ENCODE data around the gene NEXN.

GRCh38 chr1:77882411-77882810 is 6.0 kb upstream of the NEXN start:
- TF ChIP-seq CTCF (IDR thresholded peaks at IDR 0.05) = no peak
- no peak for TF ChIP-seq EP300 (IDR thresholded peaks at IDR 0.05)
